KMS-11 (cell line): Measurements from ENCODE around the gene MACROD2.

Experiments
- H2AFZ ChIP-seq: fragments of 200-600 bp; sonication (generic); 2 replicates; pipeline ENCODE4 v1.6.1; 2016; ENCODE audit warnings: antibody characterized with exemption, mixed run types, low read depth
- H3K27ac ChIP-seq: fragments of 200-600 bp; sonication (generic); 2 replicates; pipeline ENCODE4 v1.6.1; 2016; ENCODE audit warnings: mild to moderate bottlenecking, mixed run types
- H3K27me3 ChIP-seq: fragments of 200-600 bp; sonication (generic); 2 replicates; pipeline ENCODE4 v1.6.1; 2017; ENCODE audit warnings: mild to moderate bottlenecking, low read depth, mixed run types, moderate library complexity; ENCODE audit not compliant: insufficient read depth
- H3K36me3 ChIP-seq: fragments of 200-600 bp; sonication (generic); 2 replicates; pipeline ENCODE4 v1.6.1; 2017; ENCODE audit warnings: mild to moderate bottlenecking, mixed run types; ENCODE audit not compliant: insufficient read depth
- H3K4me1 ChIP-seq: fragments of 200-600 bp; sonication (generic); 2 replicates; pipeline ENCODE4 v1.6.1; 2016; ENCODE audit warnings: mild to moderate bottlenecking, low read depth, mixed run types; ENCODE audit not compliant: poor library complexity, severe bottlenecking
- H3K4me2 ChIP-seq: fragments of 200-600 bp; sonication (generic); 2 replicates; pipeline ENCODE4 v1.7.0; 2016; ENCODE audit warnings: mild to moderate bottlenecking, mixed run types
- H3K4me3 ChIP-seq: fragments of 200-600 bp; sonication (generic); IDR thresholded peaks from 2 replicates; pipeline ENCODE4 v1.6.1; 2017; ENCODE audit warnings: low read depth, low read length, mixed read lengths; ENCODE audit not compliant: insufficient read depth
- H3K79me2 ChIP-seq: fragments of 200-600 bp; sonication (generic); 2 replicates; pipeline ENCODE4 v1.6.1; 2016; ENCODE audit warnings: low read depth, mixed run types; ENCODE audit not compliant: insufficient read depth
- H3K9ac ChIP-seq: fragments of 200-600 bp; sonication (generic); 2 replicates; pipeline ENCODE4 v1.6.1; 2016; ENCODE audit warnings: mild to moderate bottlenecking, mixed run types
- H4K20me1 ChIP-seq: fragments of 200-600 bp; sonication (generic); 2 replicates; pipeline ENCODE4 v1.6.1; 2016; ENCODE audit warnings: mild to moderate bottlenecking, mixed run types; ENCODE audit not compliant: insufficient read depth
- TF ChIP-seq, protein P1 (sequence below): fragments of 200-600 bp; sonication (generic); conservative IDR thresholded peaks from 2 replicates; pipeline ENCODE4 v1.6.1; 2017; ENCODE audit warnings: low read depth, mild to moderate bottlenecking, antibody characterized with exemption, low read length, moderate library complexity, mixed read lengths

Gene MACROD2

DNA sequence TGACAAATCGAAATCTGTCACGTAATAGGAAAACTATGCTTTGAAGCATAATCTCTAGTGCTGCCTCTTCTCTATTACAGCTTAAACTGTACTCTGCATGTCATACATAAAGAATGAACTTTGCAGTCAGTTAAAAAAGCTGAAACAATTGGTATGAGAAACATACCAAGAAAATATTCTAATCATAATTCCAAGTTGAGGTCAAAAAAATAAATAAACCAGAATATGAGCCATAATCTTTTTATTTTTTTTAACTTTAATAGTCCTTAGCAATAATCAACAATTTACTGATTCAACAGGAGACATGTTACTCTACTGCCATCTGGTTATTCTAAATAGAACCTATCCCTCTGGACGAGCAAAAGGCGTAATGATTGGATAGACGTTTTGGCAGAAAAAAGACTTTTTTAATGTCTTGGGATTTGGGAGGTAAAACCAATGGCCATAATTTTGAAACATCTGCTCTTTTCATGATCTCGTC lies 566.5 kb downstream of the MACROD2 start:
- Histone ChIP-seq H3K9ac (no peak overlapping the region), H2AFZ (no peak overlapping the region)

GRCh38 chr20:14562981-14563380 lies 567.7 kb downstream of the MACROD2 start:
- Histone ChIP-seq H3K4me1 (no peaks in the 10 kb centered on the region), H3K27ac (no peak overlapping the region), H3K4me2 (no peak overlapping the region), H2AFZ (no peak overlapping the region), H3K27me3 (no peaks in the 10 kb centered on the region), H3K79me2 (no peaks in the 10 kb centered on the region), H3K4me3 (no peak overlapping the region), H3K9ac (no peak overlapping the region), H4K20me1 (no peaks in the 10 kb centered on the region), H3K36me3 (no peaks in the 10 kb centered on the region)
- TF ChIP-seq, protein P1, sequence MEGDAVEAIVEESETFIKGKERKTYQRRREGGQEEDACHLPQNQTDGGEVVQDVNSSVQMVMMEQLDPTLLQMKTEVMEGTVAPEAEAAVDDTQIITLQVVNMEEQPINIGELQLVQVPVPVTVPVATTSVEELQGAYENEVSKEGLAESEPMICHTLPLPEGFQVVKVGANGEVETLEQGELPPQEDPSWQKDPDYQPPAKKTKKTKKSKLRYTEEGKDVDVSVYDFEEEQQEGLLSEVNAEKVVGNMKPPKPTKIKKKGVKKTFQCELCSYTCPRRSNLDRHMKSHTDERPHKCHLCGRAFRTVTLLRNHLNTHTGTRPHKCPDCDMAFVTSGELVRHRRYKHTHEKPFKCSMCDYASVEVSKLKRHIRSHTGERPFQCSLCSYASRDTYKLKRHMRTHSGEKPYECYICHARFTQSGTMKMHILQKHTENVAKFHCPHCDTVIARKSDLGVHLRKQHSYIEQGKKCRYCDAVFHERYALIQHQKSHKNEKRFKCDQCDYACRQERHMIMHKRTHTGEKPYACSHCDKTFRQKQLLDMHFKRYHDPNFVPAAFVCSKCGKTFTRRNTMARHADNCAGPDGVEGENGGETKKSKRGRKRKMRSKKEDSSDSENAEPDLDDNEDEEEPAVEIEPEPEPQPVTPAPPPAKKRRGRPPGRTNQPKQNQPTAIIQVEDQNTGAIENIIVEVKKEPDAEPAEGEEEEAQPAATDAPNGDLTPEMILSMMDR = no peak

More for the DNA sequence above, 566.5 kb downstream of the MACROD2 start:
- TF ChIP-seq, protein P1 = no peak
- Histone ChIP-seq H3K79me2 (no peaks in the 10 kb centered on the region), H3K27ac (no peak overlapping the region), H4K20me1 (no peaks in the 10 kb centered on the region), H3K27me3 (no peaks in the 10 kb centered on the region), H3K4me1 (no peaks in the 10 kb centered on the region), H3K36me3 (no peaks in the 10 kb centered on the region), H3K4me2 (no peak overlapping the region), H3K4me3 (no peak overlapping the region)

DNA sequence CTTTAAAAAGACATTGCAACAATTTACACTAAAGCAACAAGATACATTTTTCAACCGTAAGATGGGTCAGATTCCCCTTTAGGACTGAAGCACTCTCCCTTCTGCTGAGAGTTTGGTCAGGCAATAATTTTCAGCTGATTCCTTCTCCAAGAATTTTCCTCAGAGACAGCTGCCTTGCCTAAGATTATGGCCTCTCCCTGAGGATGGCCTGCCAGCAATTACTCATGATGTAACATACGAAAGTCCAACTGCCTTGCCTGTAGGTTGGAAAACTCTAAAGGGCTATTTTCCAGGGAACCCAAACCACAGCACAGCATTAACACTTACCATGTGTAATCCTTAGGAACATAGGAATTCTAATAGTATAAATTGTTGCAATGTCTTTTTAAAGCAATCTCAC lies 571.2 kb downstream of the MACROD2 start:
- no peaks in the 10 kb centered on the region for H3K36me3 ChIP-seq
- H2AFZ ChIP-seq = no peak overlapping the region
- no peaks in the 10 kb centered on the region for H3K27me3 ChIP-seq
- H3K27ac ChIP-seq = no peak overlapping the region
- no peaks in the 10 kb centered on the region for H3K4me1 ChIP-seq
- no peak overlapping the region for H3K9ac ChIP-seq
- no peak overlapping the region for H3K4me3 ChIP-seq
- H3K79me2 ChIP-seq = no peaks in the 10 kb centered on the region
- no peak overlapping the region for H3K4me2 ChIP-seq
- TF ChIP-seq, protein P1 = no peak
- H4K20me1 ChIP-seq = no peaks in the 10 kb centered on the region

GRCh38 chr20:14568225-14568624 lies 572.9 kb downstream of the MACROD2 start:
- TF ChIP-seq, protein P1 = no peak
- no peak overlapping the region for H3K27ac ChIP-seq
- H3K9ac ChIP-seq = no peak overlapping the region
- no peak overlapping the region for H3K4me3 ChIP-seq
- H4K20me1 ChIP-seq = no peaks in the 10 kb centered on the region
- no peak overlapping the region for H2AFZ ChIP-seq
- H3K27me3 ChIP-seq = no peaks in the 10 kb centered on the region
- no peaks in the 10 kb centered on the region for H3K36me3 ChIP-seq
- no peaks in the 10 kb centered on the region for H3K79me2 ChIP-seq
- no peaks in the 10 kb centered on the region for H3K4me1 ChIP-seq
- H3K4me2 ChIP-seq = no peak overlapping the region

DNA sequence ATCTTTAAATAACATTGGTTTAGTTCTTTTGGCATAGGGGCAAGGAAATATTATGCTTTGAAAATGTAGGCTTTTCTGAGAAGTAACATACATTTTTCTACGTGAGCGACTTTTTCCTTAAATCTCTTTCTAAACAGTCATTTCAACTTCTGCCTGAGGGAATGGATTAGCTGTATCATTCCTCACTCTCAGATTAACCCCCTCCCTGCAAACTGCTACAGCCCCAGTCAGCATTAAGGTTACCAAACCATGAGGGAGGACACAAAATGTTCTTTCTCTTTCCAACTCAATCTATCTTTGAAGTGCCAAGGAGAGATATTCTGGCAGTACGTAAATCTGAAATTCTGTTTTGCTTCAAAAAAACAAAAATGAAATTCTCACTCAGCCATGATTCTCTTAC lies 573.4 kb downstream of the MACROD2 start:
- no peak overlapping the region for H3K9ac ChIP-seq

More for the DNA sequence above, 573.4 kb downstream of the MACROD2 start:
- H3K4me3 ChIP-seq = no peak overlapping the region
- H3K36me3 ChIP-seq = no peaks in the 10 kb centered on the region
- H2AFZ ChIP-seq = no peak overlapping the region
- H3K4me2 ChIP-seq = no peak overlapping the region
- H3K4me1 ChIP-seq = no peaks in the 10 kb centered on the region
- no peaks in the 10 kb centered on the region for H4K20me1 ChIP-seq
- H3K79me2 ChIP-seq = no peaks in the 10 kb centered on the region
- no peak overlapping the region for H3K27ac ChIP-seq
- TF ChIP-seq, protein P1 = no peak
- H3K27me3 ChIP-seq = no peaks in the 10 kb centered on the region
